Smooth muscle cell (in vitro differentiated cells): ENCODE measurements around the gene BTBD7. TPM values are rescaled to one million over a fixed set of nuclear protein-coding genes. Genes with fewer than 3 reads are reported as not detected.

Experiments
- DNase-seq: peaks from one replicate; lab custom pipeline; 2025; ENCODE audit not compliant: unreplicated experiment; lab: John Stamatoyannopoulos, UW
- H2AFZ ChIP-seq: fragments of 200-600 bp; sonication (generic); 2 replicates; pipeline ENCODE4 v1.6.0; 2016; ENCODE audit warnings: antibody characterized with exemption, low read depth, mild to moderate bottlenecking
- H3F3A ChIP-seq: fragments of 200-600 bp; sonication (generic); 2 replicates; pipeline ENCODE4 v1.6.0; 2017; ENCODE audit warnings: antibody characterized with exemption, low read depth
- H3K27ac ChIP-seq: fragments of 200-600 bp; sonication (generic); 2 replicates; pipeline ENCODE4 v1.5.1; 2016; ENCODE audit warnings: low read depth, mild to moderate bottlenecking
- H3K27me3 ChIP-seq: fragments of 200-600 bp; sonication (generic); 2 replicates; pipeline ENCODE4 v1.6.1; 2016; ENCODE audit warnings: low read depth, mild to moderate bottlenecking
- H3K36me3 ChIP-seq: fragments of 200-600 bp; sonication (generic); 2 replicates; pipeline ENCODE4 v1.5.1; 2016; ENCODE audit warnings: low read depth
- H3K4me1 ChIP-seq: fragments of 200-600 bp; sonication (generic); 2 replicates; pipeline ENCODE4 v1.5.1; 2016; ENCODE audit warnings: low read depth
- H3K4me2 ChIP-seq: fragments of 200-600 bp; sonication (generic); 2 replicates; pipeline ENCODE4 v1.6.0; 2016; ENCODE audit warnings: mild to moderate bottlenecking
- H3K4me3 ChIP-seq: fragments of 200-600 bp; sonication (generic); 2 replicates; pipeline ENCODE4 v1.5.1; 2016; ENCODE audit warnings: mild to moderate bottlenecking
- H3K79me2 ChIP-seq: fragments of 200-600 bp; sonication (generic); 2 replicates; pipeline ENCODE4 v1.6.0; 2016; ENCODE audit warnings: low read depth, mild to moderate bottlenecking
- H3K9ac ChIP-seq: fragments of 200-600 bp; sonication (generic); 2 replicates; pipeline ENCODE4 v1.6.0; 2016; ENCODE audit warnings: low read depth
- H3K9me3 ChIP-seq: fragments of 200-600 bp; sonication (generic); replicated peaks from 2 replicates; pipeline ENCODE4 v1.5.1; 2016; ENCODE audit warnings: low read depth
- H4K20me1 ChIP-seq: fragments of 200-600 bp; sonication (generic); 2 replicates; pipeline ENCODE4 v1.6.0; 2016; ENCODE audit warnings: low read depth
- WGBS: methylation state at CpG from one replicate; pipeline ENCODE4 v1.1.7; 2016; ENCODE audit warnings: low lambda C conversion rate; 5-methylcytosine and 5-hydroxymethylcytosine counted together
- polyA plus RNA-seq: library from polyadenylated mRNA; unstranded; fragments of >200 nt; fragmentation: Nextera tagmentation; extraction: Ambion mirVana; gene quantifications from 2 replicates; pipeline ENCODE4 v1.2.1, GENCODE V29; 2016
- total RNA-seq: library from RNA; depleted of rRNA; stranded (reverse); fragments of >200 nt; gene quantifications from 2 replicates; pipeline ENCODE4 v1.2.3, GENCODE V29; 2014
- TF ChIP-seq, protein P1 (sequence below): fragments of 200-600 bp; sonication (generic); IDR thresholded peaks from 2 replicates; pipeline ENCODE4 v1.5.1; 2017; ENCODE audit warnings: borderline replicate concordance, mild to moderate bottlenecking, antibody characterized with exemption; ENCODE audit not compliant: insufficient read depth, poor library complexity, severe bottlenecking

BTBD7 gene
- total and polyA plus RNA-seq, 2 experiments from 2014 or later = 14.1 to 34.7 TPM

GRCh38 chr14:93299416-93299815 is 33.4 kb downstream of the BTBD7 start:
- H3K4me3 ChIP-seq = no peak overlapping the region
- DNase-seq = no peak
- H3F3A ChIP-seq = peaks cover 3% of the 10 kb centered on the region
- H3K4me2 ChIP-seq = peak overlapping the region; percentile 65
- peaks cover 2% of the 10 kb centered on the region for H3K36me3 ChIP-seq
- H3K4me1 ChIP-seq = peaks cover 46% of the 10 kb centered on the region
- H3K79me2 ChIP-seq = peaks cover 75% of the 10 kb centered on the region
- H2AFZ ChIP-seq = no peak overlapping the region
- H3K9me3 ChIP-seq = no peaks in the 10 kb centered on the region
- TF ChIP-seq, protein P1, sequence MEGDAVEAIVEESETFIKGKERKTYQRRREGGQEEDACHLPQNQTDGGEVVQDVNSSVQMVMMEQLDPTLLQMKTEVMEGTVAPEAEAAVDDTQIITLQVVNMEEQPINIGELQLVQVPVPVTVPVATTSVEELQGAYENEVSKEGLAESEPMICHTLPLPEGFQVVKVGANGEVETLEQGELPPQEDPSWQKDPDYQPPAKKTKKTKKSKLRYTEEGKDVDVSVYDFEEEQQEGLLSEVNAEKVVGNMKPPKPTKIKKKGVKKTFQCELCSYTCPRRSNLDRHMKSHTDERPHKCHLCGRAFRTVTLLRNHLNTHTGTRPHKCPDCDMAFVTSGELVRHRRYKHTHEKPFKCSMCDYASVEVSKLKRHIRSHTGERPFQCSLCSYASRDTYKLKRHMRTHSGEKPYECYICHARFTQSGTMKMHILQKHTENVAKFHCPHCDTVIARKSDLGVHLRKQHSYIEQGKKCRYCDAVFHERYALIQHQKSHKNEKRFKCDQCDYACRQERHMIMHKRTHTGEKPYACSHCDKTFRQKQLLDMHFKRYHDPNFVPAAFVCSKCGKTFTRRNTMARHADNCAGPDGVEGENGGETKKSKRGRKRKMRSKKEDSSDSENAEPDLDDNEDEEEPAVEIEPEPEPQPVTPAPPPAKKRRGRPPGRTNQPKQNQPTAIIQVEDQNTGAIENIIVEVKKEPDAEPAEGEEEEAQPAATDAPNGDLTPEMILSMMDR = no peak
- WGBS = 64% methylated on average over 3 of the region's 3 CpGs
- peaks cover 87% of the 10 kb centered on the region for H4K20me1 ChIP-seq
- H3K27me3 ChIP-seq = no peaks in the 10 kb centered on the region
- peak overlapping the region; percentile 50 for H3K27ac ChIP-seq
- no peak overlapping the region for H3K9ac ChIP-seq

DNA sequence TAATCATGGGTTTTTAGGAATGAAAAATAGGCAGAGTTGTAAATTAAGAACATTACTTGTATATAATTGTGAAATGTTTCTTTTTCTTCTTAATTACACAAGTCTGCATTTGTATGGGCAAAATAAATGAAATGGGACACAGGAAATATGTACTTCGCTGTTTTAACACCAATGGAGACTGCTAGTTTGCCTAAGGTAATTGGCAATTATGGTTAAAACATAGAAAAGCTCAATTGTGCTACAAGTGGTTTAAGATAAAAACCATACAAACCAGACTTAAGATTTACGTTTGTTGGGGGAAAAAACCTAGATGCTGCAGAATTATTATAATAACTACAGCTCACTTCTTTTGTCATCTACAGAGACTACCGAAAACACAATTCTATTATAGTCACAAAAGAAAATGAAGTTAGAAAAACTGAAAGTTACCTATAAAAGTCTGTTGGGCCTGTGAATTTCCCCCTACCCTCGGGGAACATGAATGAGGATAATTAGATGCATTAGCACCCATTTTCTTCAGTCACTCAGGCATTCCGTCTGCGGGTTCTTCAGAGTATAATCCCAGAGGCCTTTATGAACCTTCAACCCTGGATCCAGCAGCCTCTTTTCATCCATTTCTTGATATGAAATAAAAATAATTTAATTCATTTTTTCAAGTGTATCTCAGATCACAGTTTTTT is 37.2 kb downstream of the BTBD7 start:
- Histone ChIP-seq H3K9me3 (no peaks in the 10 kb centered on the region), H3K4me3 (no peak overlapping the region), H3F3A (no peaks in the 10 kb centered on the region), H3K36me3 (peaks cover 12% of the 10 kb centered on the region), H3K4me2 (no peak overlapping the region), H3K79me2 (peaks cover 87% of the 10 kb centered on the region), H4K20me1 (peaks cover 86% of the 10 kb centered on the region), H3K4me1 (peaks cover 25% of the 10 kb centered on the region), H3K9ac (no peak overlapping the region), H2AFZ (no peak overlapping the region), H3K27ac (peak overlapping the region; percentile 41), H3K27me3 (no peaks in the 10 kb centered on the region)
- TF ChIP-seq, protein P1 = no peak
- DNase-seq = no peak
- 66% methylated on average over 6 of the region's 6 CpGs for WGBS

DNA sequence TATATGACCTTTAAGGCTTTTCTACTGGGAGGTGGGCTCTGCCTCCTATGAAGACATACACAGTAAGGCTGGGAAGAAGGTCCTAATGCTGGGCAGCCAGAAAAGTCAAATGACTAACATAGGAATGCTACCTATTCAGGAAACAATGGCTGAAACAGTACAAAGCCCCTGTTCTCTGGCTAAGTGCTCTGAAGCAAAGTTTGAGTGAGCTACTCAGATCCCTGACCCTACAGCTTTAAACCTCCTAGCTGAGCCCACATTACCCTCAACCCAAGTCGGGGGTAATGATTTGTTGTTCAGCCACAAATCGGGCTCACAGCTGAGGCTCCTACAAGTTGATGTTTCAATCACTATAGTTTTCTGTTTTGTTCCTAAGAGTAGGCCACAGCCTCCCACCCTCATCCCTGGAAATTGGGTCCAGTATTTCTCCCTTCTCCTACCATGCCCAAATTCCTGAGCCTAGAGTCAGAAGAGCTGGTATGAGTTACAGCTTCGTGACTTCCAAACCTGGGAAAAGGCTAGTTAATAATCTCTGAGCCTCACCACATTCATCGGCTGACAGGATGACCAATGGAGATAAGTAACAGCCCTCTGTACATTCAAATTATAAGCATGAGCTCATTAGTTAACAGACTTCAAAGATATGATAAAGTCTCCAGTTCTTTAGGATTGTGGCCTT is 46.5 kb downstream of the BTBD7 start:
- Histone ChIP-seq H3K36me3 (no peaks in the 10 kb centered on the region), H3K27ac (peak overlapping the region; percentile 62), H3K27me3 (no peaks in the 10 kb centered on the region), H3F3A (no peaks in the 10 kb centered on the region), H2AFZ (no peak overlapping the region), H3K9me3 (no peaks in the 10 kb centered on the region), H3K79me2 (peaks cover 26% of the 10 kb centered on the region), H4K20me1 (peaks cover 62% of the 10 kb centered on the region), H3K4me2 (no peak overlapping the region), H3K4me1 (peaks cover 9% of the 10 kb centered on the region), H3K4me3 (no peak overlapping the region), H3K9ac (no peak overlapping the region)
- 68% methylated on average over 4 of the region's 4 CpGs for WGBS
- DNase-seq = no peak
- TF ChIP-seq, protein P1 = no peak
